WI38 (cell line): Measurements from ENCODE around the gene ANKS1B.

Source experiments
- H3K4me3 ChIP-seq: 2 replicates; pipeline ENCODE4 v1.5.1; 2011; ENCODE audit warnings: low read depth, mild to moderate bottlenecking, control low read depth, low read length
- TF ChIP-seq, protein P1 (sequence below): IDR thresholded peaks from 2 replicates; pipeline ENCODE4 v1.5.1; 2012; ENCODE audit warnings: low read depth, mild to moderate bottlenecking, control low read depth, low read length

The ANKS1B gene

GRCh38 chr12:99121546-99121945, 863.2 kb downstream of the ANKS1B start:
- TF ChIP-seq, protein P1, sequence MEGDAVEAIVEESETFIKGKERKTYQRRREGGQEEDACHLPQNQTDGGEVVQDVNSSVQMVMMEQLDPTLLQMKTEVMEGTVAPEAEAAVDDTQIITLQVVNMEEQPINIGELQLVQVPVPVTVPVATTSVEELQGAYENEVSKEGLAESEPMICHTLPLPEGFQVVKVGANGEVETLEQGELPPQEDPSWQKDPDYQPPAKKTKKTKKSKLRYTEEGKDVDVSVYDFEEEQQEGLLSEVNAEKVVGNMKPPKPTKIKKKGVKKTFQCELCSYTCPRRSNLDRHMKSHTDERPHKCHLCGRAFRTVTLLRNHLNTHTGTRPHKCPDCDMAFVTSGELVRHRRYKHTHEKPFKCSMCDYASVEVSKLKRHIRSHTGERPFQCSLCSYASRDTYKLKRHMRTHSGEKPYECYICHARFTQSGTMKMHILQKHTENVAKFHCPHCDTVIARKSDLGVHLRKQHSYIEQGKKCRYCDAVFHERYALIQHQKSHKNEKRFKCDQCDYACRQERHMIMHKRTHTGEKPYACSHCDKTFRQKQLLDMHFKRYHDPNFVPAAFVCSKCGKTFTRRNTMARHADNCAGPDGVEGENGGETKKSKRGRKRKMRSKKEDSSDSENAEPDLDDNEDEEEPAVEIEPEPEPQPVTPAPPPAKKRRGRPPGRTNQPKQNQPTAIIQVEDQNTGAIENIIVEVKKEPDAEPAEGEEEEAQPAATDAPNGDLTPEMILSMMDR, result no peak
- H3K4me3 ChIP-seq, result no peak overlapping the region

DNA sequence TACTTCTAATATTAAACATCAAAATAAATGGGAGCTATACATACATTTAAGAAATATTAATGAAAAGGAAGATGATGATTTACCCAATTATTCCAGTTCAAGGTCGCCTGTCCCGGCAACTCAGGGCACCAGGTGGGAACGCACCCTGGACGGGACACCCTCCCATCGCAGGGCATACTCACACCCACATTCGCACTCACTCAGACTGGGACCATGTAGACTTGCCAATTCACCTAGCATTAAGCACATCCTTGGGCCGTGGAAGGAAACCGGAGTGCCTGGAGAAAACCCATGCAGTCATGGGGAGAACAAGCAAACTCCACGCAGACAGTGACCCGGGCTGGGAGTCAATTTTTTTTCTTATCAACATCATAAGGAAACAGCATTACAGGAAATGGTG, 864.8 kb downstream of the ANKS1B start:
- TF ChIP-seq, protein P1, result no peak

DNA sequence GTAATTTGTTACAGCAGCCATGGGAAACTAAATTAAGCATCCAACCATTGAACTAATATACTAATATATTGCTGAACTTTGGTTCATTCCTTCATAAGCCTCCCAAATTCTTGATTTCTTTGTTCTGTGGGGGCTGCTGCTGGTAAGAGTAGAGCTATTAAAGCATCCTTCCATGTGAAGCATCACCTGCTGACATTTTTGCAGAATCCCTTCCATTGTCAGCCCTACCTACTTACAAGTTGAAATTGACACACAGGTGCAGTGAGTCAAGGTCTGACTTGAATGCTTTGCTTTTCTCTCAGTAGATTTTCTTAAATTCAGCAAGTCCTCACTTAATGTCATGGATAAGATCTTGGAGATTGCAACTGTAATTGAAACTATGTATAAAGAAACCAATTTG, 865.3 kb downstream of the ANKS1B start:
- H3K4me3 ChIP-seq, result no peak overlapping the region
- TF ChIP-seq, protein P1, result no peak

More for the DNA sequence above, 864.8 kb downstream of the ANKS1B start:
- H3K4me3 ChIP-seq, result no peak overlapping the region

DNA sequence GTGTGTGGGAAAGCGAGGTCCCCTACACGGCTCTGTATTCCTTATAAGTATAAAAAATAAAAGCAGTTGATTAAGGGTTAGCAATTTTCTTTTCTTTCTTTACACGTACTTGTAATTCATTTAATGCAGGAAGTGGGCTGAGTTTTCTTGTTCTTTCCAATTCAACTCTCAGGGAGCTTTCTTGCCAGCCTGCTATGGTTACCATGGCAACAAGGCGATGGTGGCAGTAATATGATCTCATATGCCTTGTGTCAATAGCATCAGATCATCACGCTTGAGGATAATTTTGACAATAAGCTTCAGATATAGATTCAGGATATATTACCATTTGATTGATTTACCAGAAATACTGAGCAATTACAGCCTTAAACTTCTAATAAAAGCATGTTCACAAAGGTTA, 873.1 kb downstream of the ANKS1B start:
- TF ChIP-seq, protein P1, result no peak
- H3K4me3 ChIP-seq, result no peak overlapping the region

DNA sequence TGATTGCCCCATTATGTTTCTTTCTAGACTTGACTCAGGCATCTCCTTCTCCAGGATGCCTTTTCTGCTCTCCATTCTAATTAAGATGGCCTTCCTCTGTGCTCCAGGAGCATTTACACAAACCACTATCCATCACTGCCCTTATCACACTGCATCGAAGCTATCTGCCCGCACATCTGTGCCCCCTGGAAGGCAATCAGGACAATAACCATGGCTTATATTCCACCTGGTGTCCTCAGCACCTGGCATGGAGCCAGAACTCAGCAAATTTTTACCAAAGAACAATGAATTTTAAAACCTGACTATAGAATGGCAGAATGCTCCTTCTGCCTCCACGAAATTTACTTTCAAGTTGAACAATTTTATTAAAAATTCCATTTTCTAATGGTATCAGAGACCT, 873.9 kb downstream of the ANKS1B start:
- H3K4me3 ChIP-seq, result no peak overlapping the region
- TF ChIP-seq, protein P1, result no peak

- H3K4me3 ChIP-seq, result no peak overlapping the region
- TF ChIP-seq, protein P1, result no peak
Measured at GRCh38 chr12:99110212-99110611, 874.5 kb downstream of the ANKS1B start.

DNA sequence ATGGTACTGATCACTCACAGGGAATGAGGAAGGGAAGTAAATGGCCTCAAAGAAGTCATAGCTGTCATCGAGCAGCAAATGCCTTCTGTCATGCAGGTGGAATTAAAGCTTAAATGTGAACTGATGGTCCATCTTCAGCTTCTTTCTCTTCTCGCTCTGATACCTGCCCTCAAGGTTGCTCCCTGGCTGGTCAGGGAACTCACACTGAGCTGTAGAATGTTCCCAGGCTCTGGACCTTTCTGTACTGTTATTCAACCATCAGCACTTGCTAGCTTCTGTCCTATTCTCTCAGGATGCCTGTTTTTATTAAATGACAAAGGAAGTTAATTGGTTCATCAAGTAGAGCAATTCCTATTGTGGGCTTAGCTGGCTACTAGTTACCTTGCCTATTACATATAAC, 875.8 kb downstream of the ANKS1B start:
- H3K4me3 ChIP-seq, result no peak overlapping the region
- TF ChIP-seq, protein P1, result no peak
